ENCODE results near the gene CRIP3.
"Not testable (repeated sequence)": the region's sequence is repeated elsewhere in the genome, so short reads cannot be mapped to it uniquely, and the experiment has no call there.

The CRIP3 gene
- 0 to 1.1 (median 0) reads per million in 17 experiments for total RNA-seq

- DNase-seq = peak in 2 of 4 experiments; percentile 33 to 49
These were observed at the start of gene CRIP3 for GRCh38 chr6:43308101-43308989. TSS of gene CRIP3 (minus strand) at chr6:43308826. CDS start at chr6:43308792, 34 bp downstream.

- DNase-seq = peak in 3 of 4 experiments; percentile 11 to 23 (median 22)
These were observed 47.4 kb upstream of the CRIP3 start for GRCh38 chr6:43355862-43356590.

DNA sequence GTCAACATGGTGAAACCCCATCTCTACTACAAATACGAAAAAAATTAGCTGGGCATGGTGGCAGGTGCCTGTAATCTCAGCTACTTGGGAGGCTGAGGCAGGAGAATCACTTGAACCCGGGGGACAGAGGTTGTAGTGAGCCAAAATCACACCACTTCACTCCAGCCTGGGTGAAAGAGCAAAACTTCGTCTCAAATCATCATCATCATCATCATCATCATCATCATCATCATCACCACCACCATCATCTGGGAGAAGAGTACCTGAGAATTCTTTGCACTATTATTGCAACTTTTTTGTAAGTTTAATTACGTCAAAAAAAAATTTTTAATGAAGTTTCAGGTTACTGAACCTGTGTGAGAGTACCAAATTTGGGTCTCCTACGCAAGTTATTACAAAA is 43.3 kb upstream of the CRIP3 start:
- not testable (repeated sequence) for DNase-seq

DNA sequence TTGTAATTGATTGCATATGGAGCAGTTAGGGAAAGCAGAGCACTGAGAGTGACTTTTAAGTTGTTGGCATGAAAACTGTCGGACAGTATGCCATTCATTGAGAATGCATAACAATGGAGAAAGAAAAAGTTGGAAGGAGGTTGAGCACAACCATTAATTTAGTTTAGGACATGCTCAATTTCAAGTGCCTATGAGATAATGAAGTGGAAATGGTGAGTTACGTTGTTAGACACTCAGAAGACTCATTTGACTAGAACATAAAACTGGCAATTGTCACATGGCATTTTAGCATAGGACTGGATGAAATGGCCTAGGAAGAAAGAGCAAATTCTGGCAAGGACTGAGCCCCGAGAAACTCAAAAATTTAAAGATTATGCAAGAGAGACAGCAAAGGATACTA is 38.8 kb upstream of the CRIP3 start:
- DNase-seq = no peak

DNA sequence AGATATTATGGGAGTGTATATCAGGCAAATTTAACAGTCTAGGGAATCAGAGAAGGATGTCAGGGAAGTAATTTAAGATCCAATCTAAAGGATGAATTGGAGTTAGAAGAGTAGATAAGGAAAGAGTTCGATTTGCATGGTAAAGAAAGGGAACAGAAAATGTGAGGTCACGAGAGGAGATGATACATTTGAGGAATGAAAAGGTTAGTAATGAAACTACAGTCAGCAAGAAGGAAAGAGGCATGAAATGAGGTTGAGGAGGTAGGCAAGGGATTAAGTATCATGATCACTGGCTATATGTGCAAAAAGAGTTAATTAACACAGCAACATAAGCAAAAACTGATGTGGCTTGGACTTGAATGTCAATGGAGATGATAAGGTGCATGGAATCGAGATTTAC is 38.4 kb upstream of the CRIP3 start:
- no peak for DNase-seq

DNA sequence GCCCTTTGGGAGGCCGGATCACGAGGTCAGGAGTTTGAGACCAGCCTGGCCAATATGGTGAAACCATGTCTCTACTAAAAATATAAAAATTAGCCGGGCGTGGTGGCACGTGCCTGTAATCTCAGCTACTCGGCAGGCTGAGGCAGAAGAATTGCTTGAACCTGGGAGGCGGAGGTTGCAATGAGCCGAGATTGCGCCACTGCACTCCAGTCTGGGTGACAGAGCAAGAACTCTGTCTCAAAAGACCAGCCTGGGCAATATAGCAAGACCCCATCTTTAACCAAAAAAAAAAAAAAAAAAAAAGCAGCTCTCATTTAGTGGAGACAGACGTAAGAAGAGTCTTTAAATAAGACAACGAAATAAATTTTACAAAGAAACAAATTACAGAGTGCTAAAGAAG is 37.6 kb upstream of the CRIP3 start:
- DNase-seq = not testable (repeated sequence)

DNA sequence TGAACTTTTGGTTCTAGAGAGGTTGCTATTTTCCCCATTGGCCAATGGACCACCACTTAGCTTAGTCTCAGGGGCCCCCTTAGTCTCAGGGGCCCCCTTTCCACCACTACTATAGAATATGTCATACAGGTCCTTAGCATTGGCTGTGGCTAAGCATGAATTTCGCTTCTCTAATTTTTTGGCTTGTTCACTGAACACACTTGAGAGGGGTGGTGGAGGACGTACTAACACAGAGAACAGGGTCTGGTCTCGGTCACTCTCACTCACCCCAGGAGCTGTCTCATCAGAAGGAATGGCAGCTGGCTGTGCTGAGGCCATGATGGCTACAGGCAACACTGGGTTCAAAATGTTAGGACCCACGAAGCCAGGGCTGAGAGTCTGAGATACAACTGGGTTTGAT is 30.5 kb upstream of the CRIP3 start:
- DNase-seq = no peak

DNA sequence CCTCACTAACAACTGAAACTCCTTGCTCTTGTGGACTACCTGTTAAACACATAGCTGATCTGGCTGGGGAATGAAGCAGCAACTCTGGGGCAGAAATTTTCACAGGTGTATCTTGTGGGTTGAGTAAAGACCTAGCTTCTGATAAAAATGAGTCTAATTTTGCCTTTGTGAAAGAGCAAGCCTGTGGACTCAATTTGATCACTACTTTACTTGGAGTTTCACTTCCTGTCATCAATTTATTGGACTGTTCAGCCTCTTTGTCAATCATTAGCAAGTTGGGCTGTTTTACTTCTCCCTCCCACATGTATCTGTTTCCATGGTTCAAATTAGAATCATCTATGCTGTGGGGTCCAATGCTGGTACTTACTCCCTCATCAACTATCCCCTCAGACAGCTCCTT is 29.6 kb upstream of the CRIP3 start:
- no peak for DNase-seq

DNA sequence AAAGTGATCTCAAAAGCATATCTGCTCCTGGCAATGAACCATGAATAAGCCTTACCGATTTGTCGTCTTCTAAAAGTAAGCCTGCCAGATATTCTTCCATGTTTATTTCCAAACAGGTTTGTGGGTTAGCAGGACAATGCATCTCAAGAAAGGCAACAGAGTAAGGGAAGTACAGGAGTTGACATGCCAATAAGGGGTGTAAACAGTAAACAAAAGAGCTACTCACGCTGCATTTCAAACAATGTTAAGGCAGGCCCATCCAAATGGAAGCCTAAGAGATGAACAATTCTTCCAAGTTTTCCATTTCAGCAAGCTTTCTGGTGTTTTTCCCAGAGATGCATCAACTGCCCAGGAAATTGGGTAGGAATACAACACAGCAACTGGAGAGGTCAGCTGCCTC is 27.8 kb upstream of the CRIP3 start:
- DNase-seq = no peak

- no peak for DNase-seq
These were observed 26.8 kb upstream of the CRIP3 start for GRCh38 chr6:43335469-43335868.

GRCh38 chr6:43334466-43335095 is 26.0 kb upstream of the CRIP3 start:
- DNase-seq = peak; percentile 36 to 70 (median 50)

DNA sequence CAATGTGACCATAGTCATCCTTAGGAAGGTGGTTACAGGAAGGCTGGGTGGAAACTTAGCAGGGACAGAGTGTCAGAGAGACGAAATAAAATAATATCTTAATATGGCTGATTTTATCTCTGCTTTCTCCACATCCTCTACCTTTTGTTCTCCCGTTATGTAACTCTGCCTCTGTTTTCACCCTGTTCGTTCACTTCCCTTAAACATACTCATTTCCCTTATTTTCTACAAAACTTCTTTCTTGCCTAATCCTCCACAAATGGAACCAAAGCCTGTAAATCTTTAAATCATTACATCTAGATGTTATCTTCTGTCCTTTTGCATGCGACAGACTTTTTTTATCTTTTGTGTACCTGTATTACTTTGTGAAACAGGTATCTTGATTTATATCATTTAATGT is 23.3 kb upstream of the CRIP3 start:
- DNase-seq = peak; percentile 13 to 73 (median 48)

DNA sequence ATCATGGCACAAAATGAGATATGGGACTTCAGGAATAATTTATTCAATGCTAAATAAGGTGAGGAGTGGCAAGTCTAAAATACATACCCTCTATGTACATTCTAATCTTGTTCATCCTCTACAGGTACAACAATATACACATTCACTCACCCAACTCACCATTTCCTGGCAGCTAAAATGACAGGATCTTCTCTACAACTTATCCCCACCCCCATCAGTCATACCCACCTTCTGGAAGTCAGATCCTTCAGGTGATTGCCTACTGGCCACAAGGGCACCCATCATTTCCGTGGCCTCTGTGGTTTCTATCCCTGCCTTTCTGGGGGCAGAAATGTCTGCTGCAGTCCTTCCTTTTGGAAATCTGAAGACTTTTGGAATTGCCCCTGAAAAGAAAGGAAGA is 22.8 kb upstream of the CRIP3 start:
- DNase-seq = no peak

- no peak for DNase-seq
These were observed 19.9 kb upstream of the CRIP3 start for GRCh38 chr6:43328528-43328927.

- DNase-seq = no peak
These were observed 17.2 kb upstream of the CRIP3 start for GRCh38 chr6:43325876-43326275.

DNA sequence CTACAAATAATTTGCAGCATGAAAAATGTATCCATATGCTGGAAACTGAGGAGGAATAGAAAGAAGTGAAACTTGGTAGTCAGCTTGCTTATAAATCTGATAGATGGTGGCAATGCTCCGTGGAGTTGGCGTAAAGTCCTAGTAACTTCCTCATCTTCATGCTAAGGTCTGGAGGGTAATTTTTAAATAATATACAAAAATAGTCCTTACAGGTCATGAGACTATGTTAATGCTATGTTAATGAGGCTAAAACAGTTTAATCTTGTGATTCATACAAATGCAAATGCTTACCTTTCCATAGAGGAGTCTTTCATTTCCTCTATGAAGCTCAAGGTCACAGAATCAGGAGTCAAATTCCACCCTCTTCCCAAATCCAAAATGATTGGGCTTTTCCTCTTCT is 9.4 kb upstream of the CRIP3 start:
- peak; percentile 21 to 56 (median 38) for DNase-seq

DNA sequence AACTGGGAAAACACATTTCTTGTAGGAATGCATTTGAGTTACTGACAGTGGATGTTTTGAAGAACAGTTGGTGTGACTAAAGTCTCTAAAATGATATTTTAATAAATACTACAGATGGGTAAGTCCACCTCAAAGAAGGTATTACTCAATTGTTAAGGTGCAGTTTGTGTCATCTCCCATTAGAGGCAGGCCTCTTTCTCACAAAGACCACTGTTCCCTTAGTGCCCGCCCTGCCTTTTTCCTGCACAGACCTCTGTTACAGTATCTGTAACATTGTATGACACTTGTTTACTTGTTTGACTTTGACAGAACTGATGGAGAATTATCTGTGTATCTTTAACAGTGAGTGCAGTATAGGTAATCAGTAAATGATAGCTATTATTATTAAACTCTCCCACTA is 5.2 kb upstream of the CRIP3 start:
- no peak for DNase-seq

DNA sequence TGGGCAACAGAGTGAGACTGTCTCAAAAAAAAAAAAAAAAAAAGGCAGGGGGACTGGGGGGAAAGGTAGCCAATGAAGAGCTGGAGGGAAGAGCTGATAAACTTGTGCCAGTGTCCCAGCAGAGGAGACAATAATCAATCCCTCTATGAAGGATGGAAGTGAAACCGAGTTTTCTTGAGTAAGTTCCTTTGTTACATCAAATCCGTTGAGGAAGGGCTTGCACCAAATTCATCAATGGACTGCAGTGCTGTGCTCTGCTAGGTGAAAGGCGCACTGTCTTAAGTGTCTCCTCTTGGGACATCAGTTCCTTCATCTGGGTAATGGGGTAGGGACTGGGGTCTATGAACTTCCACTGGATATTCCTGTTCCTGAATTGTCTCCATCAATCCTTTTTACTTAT is 3.0 kb upstream of the CRIP3 start:
- peak; percentile 13 to 63 (median 40) for DNase-seq

- peak in 1 of 4 experiments; percentile 41 for DNase-seq
These were observed 2.0 kb upstream of the CRIP3 start for GRCh38 chr6:43310624-43311023.

DNA sequence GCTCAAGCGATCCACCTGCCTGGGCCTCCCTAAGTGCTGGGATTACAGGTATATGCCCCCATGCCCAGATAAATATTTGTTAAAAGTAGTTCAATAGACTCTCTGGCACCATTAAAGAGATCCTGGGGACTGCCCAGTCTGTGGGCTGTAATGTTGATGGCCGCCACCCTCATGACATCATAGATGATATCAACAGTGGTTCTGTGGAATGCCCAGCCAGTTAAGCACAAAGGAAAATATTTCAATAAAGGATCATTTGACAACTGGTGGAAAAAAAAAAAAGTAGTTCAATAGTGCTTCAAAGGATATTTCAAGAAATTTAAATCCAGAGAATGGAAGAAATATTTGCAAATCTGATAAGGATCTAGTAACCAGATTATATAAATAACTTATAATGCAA is 1.5 kb upstream of the CRIP3 start:
- no peak for DNase-seq

DNA sequence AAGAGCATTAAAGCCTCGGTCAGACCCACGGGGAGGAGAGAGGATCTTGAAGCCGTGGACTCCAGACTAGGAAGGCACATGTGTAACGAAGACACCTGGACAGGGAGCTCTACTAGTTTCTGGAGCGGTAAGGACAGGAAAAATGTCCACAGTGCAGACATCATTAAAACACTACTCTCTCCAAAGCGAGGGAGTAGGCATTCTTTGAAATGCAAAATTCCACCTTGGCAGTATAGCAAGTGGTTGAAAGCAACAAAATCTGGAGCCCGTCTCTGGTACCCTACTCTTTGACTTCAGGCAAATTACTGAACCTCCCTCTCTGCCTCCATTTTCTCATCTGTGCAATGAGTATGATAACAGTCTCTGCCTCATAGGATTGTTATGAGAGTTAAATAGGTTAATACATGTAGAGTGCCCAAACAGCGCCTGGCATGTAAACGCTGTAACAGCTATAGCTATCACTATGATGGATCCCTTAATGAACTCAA is 408 bp upstream of the CRIP3 start:
- no peak for DNase-seq

- DNase-seq = no peak
These were observed 1.1 kb downstream of the CRIP3 start for GRCh38 chr6:43307451-43308100.

- no peak for DNase-seq
These were observed 2.5 kb downstream of the CRIP3 start for GRCh38 chr6:43306086-43306485.
